RWPE2 (cell line): ENCODE results near the gene PPM1N.

Source experiments
- ATAC-seq: fragments of 200-7000 bp; cut with Tn5 transposase; 3 replicates; pipeline ENCODE4 v1.9.1; 2021; ENCODE audit warnings: low read depth
- DNase-seq: peaks from one replicate; pipeline ENCODE4 v3.0.0-alpha.2; 2020; ENCODE audit warnings: low spot score
- H3K27ac ChIP-seq: fragments of 450-650 bp; 2 replicates; pipeline ENCODE4 v1.5.1; 2017; ENCODE audit warnings: mild to moderate bottlenecking; ENCODE audit not compliant: poor library complexity, severe bottlenecking
- H3K27me3 ChIP-seq: fragments of 250-450 bp; sonication (Bioruptor Pico); 2 replicates; pipeline ENCODE4 v1.5.1; 2021; ENCODE audit warnings: mild to moderate bottlenecking, moderate library complexity; ENCODE audit not compliant: insufficient read depth, poor library complexity, severe bottlenecking
- H3K36me3 ChIP-seq: fragments of 250-450 bp; sonication (Bioruptor Pico); 2 replicates; pipeline ENCODE4 v1.5.1; 2020; ENCODE audit warnings: low read depth, mild to moderate bottlenecking, moderate library complexity
- H3K4me1 ChIP-seq: fragments of 250-450 bp; sonication (Bioruptor Pico); 2 replicates; pipeline ENCODE4 v1.5.1; 2021; ENCODE audit warnings: mild to moderate bottlenecking, moderate library complexity; ENCODE audit not compliant: insufficient read depth, poor library complexity, severe bottlenecking
- H3K4me3 ChIP-seq: fragments of 250-450 bp; sonication (Bioruptor Pico); 2 replicates; pipeline ENCODE4 v1.5.1; 2021; ENCODE audit warnings: mild to moderate bottlenecking, moderate library complexity; ENCODE audit not compliant: severe bottlenecking
- H3K9me3 ChIP-seq: fragments of 250-450 bp; sonication (Bioruptor Pico); 2 replicates; pipeline ENCODE4 v1.5.1; 2021; ENCODE audit warnings: mild to moderate bottlenecking, moderate library complexity; ENCODE audit not compliant: severe bottlenecking
- TF ChIP-seq, protein P1 (sequence below): fragments of 450-650 bp; IDR thresholded peaks from one replicate; pipeline ENCODE4 v1.5.1; 2017; ENCODE audit warnings: mild to moderate bottlenecking, moderate library complexity; ENCODE audit not compliant: poor library complexity, severe bottlenecking

PPM1N gene

GRCh38 chr19:45506989-45507871 lies 9.0 kb downstream of the PPM1N start, which contains the start of gene VASP:
Gene VASP (plus strand): TSS chr19:45507479. CDS start chr19:45507772, 293 bp downstream.
- Histone ChIP-seq H3K27me3 (no peaks in the 10 kb centered on the region), H3K36me3 (peaks cover 28% of the 10 kb centered on the region), H3K4me3 (peak within 1 kb of the TSS; percentile 83), H3K27ac (peak within 1 kb of the TSS; percentile 86), H3K9me3 (no peaks in the 10 kb centered on the region), H3K4me1 (peaks cover 7% of the 10 kb centered on the region)
- peak; percentile 88 for DNase-seq
- TF ChIP-seq, protein P1, sequence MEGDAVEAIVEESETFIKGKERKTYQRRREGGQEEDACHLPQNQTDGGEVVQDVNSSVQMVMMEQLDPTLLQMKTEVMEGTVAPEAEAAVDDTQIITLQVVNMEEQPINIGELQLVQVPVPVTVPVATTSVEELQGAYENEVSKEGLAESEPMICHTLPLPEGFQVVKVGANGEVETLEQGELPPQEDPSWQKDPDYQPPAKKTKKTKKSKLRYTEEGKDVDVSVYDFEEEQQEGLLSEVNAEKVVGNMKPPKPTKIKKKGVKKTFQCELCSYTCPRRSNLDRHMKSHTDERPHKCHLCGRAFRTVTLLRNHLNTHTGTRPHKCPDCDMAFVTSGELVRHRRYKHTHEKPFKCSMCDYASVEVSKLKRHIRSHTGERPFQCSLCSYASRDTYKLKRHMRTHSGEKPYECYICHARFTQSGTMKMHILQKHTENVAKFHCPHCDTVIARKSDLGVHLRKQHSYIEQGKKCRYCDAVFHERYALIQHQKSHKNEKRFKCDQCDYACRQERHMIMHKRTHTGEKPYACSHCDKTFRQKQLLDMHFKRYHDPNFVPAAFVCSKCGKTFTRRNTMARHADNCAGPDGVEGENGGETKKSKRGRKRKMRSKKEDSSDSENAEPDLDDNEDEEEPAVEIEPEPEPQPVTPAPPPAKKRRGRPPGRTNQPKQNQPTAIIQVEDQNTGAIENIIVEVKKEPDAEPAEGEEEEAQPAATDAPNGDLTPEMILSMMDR = no peak
- ATAC-seq = peak; percentile 56

DNA sequence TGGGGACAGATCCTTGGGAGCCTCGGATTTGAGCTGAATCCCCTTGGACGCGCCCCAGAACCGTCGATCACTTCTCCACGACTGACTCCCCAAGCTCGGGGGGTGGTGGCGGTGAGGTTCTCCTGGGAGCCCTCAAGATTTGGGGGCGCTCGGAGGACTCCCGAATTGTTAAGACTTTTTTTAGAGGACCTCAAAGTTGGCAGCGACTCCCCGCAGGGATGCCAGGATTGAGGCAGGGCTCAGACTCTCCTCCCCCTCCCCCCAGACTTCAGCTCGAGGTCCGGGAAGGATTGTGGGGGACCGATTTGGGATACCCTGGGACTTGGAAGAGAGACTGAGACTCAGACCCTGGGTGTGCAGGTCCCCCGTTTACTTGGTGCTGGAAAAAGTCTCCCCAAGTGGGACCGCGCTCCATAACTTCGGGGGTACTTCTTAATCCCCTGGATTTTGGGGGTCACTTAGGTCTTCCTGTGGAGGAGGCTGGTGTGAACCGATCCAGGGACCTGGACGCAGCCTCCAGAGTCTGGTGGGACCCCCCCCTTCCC lies 9.7 kb downstream of the PPM1N start:
- TF ChIP-seq, protein P1 = no peak
- peaks cover 7% of the 10 kb centered on the region for H3K4me1 ChIP-seq

GRCh38 chr19:45508417-45508860 lies 10.2 kb downstream of the PPM1N start:
- ATAC-seq (peak; percentile 9; the same call in 2 of the 3 replicates), DNase-seq (peak; percentile 85)
- no peaks in the 10 kb centered on the region for H3K27me3 ChIP-seq
- peak overlapping the region; percentile 83 for H3K4me3 ChIP-seq
- TF ChIP-seq, protein P1 = no peak
- peaks cover 35% of the 10 kb centered on the region for H3K36me3 ChIP-seq
- H3K4me1 ChIP-seq = peaks cover 7% of the 10 kb centered on the region
- peak overlapping the region; percentile 86 for H3K27ac ChIP-seq
- H3K9me3 ChIP-seq = no peaks in the 10 kb centered on the region

More for the DNA sequence above, 9.7 kb downstream of the PPM1N start:
- Histone ChIP-seq H3K9me3 (no peaks in the 10 kb centered on the region), H3K27me3 (no peaks in the 10 kb centered on the region), H3K27ac (peak overlapping the region; percentile 86), H3K4me3 (peak overlapping the region; percentile 83), H3K36me3 (peaks cover 35% of the 10 kb centered on the region)
- no peak for DNase-seq
- no peak for ATAC-seq

DNA sequence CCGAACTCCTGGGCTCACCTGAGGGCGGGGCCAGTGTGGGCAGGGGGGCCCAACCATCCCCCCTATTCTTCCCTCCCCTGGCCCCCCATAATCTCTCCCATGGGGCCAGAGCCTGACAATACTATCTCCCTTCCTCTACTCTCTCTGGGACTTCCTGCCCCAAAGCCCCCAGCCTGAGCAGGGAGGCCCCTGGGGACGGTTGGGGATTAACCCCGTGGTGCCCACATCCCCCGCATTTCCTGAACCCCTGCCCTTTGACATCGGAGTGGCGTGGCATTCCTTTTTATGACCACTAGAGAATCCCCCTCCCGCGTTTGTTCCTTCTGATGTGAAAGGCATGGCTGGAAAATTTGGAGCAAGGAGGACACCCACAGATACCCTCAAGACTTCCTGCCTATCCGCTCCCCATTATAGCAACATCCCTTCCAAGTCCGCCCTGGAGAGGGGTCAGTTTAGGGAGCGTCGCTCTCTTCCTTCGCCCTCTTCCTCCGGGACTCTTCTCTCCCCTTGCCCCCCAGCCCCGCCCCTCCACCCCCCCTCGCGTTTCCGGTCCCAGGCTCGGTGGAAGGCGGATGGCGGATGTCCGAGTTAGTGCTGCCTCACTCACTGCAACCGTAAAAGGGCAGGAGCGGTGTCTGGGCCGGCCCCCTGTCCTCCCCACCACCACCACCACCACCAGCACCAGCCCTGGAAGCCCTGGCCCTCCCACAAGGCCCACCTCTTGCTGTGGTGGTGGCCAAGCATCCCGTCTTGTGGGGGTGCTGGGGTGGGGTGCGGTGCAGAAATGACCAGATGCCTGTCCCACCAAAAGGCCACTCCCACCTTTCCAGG lies 10.8 kb downstream of the PPM1N start:
- Histone ChIP-seq H3K4me3 (peak overlapping the region; percentile 83), H3K36me3 (peaks cover 40% of the 10 kb centered on the region), H3K4me1 (peaks cover 12% of the 10 kb centered on the region), H3K27ac (peak overlapping the region; percentile 86), H3K27me3 (no peaks in the 10 kb centered on the region), H3K9me3 (no peaks in the 10 kb centered on the region)
- ATAC-seq (peak; percentile 37), DNase-seq (no peak)
- TF ChIP-seq, protein P1 = no peak
